CD14-positive monocyte (primary cell): Measurements from ENCODE around the gene FOXE3. TPM values are rescaled to one million over a fixed set of nuclear protein-coding genes. Genes with fewer than 3 reads are reported as not detected.

ENCODE experiments used
- DNase-seq, 3 donors: peaks; one replicate each; pipeline ENCODE4 v3.0.0-alpha.2; 2011 to 2022
- H2AFZ ChIP-seq: 2 replicates; pipeline ENCODE4 v1.6.0; 2012; ENCODE audit warnings: mild to moderate bottlenecking, low read depth, low read length, inconsistent platforms; ENCODE audit not compliant: insufficient read depth, poor library complexity, severe bottlenecking
- H3K27ac ChIP-seq, 2 donors: 1 replicate in 1 of 2; 2 replicates in 1 of 2; pipeline ENCODE4 v1.5.1; 2012 to 2013; ENCODE audit warnings: low read length in 2 of 2, control low read depth in 1 of 2, inconsistent platforms in 1 of 2, low read depth in 1 of 2, mild to moderate bottlenecking in 1 of 2
- H3K27me3 ChIP-seq, 2 donors: one replicate each; pipeline versions ENCODE4 v1.6.0 to v1.6.1; 2011 to 2013; ENCODE audit warnings: low read length in 2 of 2; ENCODE audit not compliant: control insufficient read depth in 2 of 2, insufficient read depth in 2 of 2
- H3K36me3 ChIP-seq, 2 donors: replicated peaks in 1 of 2; 1 replicate in 1 of 2; 2 replicates in 1 of 2; pipeline versions ENCODE4 v1.5.1 to v1.6.1; 2012 to 2013; ENCODE audit warnings: low read length in 2 of 2, control low read depth in 1 of 2, inconsistent platforms in 1 of 2, mild to moderate bottlenecking in 1 of 2; ENCODE audit not compliant: insufficient read depth in 2 of 2, control insufficient read depth in 1 of 2
- H3K4me1 ChIP-seq, 2 donors: 1 replicate in 1 of 2; 2 replicates in 1 of 2; pipeline versions ENCODE4 v1.5.1 to v1.6.1; 2012 to 2013; ENCODE audit warnings: low read length in 2 of 2, control low read depth in 1 of 2, inconsistent platforms in 1 of 2, mild to moderate bottlenecking in 1 of 2, moderate library complexity in 1 of 2; ENCODE audit not compliant: insufficient read depth in 2 of 2, control insufficient read depth in 1 of 2
- H3K4me2 ChIP-seq: replicated peaks from 2 replicates; pipeline ENCODE3; 2012; ENCODE audit warnings: low read length, moderate library complexity, mild to moderate bottlenecking; ENCODE audit not compliant: poor library complexity, severe bottlenecking; ENCODE audit errors: extremely low read depth
- H3K4me3 ChIP-seq, 3 experiments: fragments of 200-600 bp in 1 of 3; sonication (generic) in 1 of 3; replicated peaks in 1 of 3; 1 replicate in 2 of 3; 2 replicates in 1 of 3; pipeline ENCODE4 v1.5.1; 2011 to 2013; ENCODE audit warnings: low read length in 3 of 3, mild to moderate bottlenecking in 3 of 3, control low read depth in 2 of 3, low read depth in 2 of 3, inconsistent platforms in 1 of 3, moderate library complexity in 1 of 3
- H3K79me2 ChIP-seq: 2 replicates; pipeline ENCODE4 v1.6.0; 2012; ENCODE audit warnings: mild to moderate bottlenecking, control low read depth, inconsistent platforms, low read length, moderate library complexity; ENCODE audit not compliant: insufficient read depth
- H3K9ac ChIP-seq: 2 replicates; pipeline ENCODE4 v1.6.0; 2017; ENCODE audit warnings: low read length, mild to moderate bottlenecking; ENCODE audit not compliant: insufficient read depth, poor library complexity, severe bottlenecking
- H3K9me3 ChIP-seq, 2 donors: replicated peaks in 1 of 2; 1 replicate in 1 of 2; 2 replicates in 1 of 2; pipeline versions ENCODE4 v1.5.1 to v1.6.1; 2012 to 2013; ENCODE audit warnings: low read length in 2 of 2, control low read depth in 1 of 2; ENCODE audit not compliant: control insufficient read depth in 1 of 2, insufficient read depth in 1 of 2
- H4K20me1 ChIP-seq: 2 replicates; pipeline ENCODE4 v1.6.0; 2012; ENCODE audit warnings: mild to moderate bottlenecking, low read length, control low read depth, moderate library complexity; ENCODE audit not compliant: insufficient read depth
- H3K27ac Mint-ChIP-seq, 7 donors: one replicate each; pipeline ENCODE4 v1.8.0; 2020; ENCODE audit warnings: mild to moderate bottlenecking in 7 of 7, mixed read lengths in 7 of 7, moderate library complexity in 6 of 7, inconsistent platforms in 2 of 7
- H3K27me3 Mint-ChIP-seq, 3 donors: one replicate each; pipeline ENCODE4 v1.8.0; 2021 to 2022; ENCODE audit warnings: low read depth in 3 of 3, mild to moderate bottlenecking in 3 of 3, mixed read lengths in 3 of 3, moderate library complexity in 3 of 3, inconsistent platforms in 1 of 3
- H3K36me3 Mint-ChIP-seq, 2 donors: one replicate each; pipeline ENCODE4 v1.8.0; 2020; ENCODE audit warnings: mixed read lengths in 2 of 2, inconsistent platforms in 1 of 2, mild to moderate bottlenecking in 1 of 2
- H3K4me1 Mint-ChIP-seq: one replicate; pipeline ENCODE4 v1.8.0; 2020; ENCODE audit warnings: mild to moderate bottlenecking, mixed read lengths
- H3K4me3 Mint-ChIP-seq, 2 donors: one replicate each; pipeline ENCODE4 v1.8.0; 2020; ENCODE audit warnings: mild to moderate bottlenecking in 2 of 2, mixed read lengths in 2 of 2, moderate library complexity in 1 of 2
- H3K9me3 Mint-ChIP-seq, 7 donors: one replicate each; pipeline ENCODE4 v1.8.0; 2020 to 2022; ENCODE audit warnings: mixed read lengths in 7 of 7, mild to moderate bottlenecking in 6 of 7, moderate library complexity in 6 of 7, inconsistent platforms in 2 of 7
- CTCF ChIP-seq: fragments of 200-600 bp; IDR thresholded peaks from one replicate; pipeline ENCODE4 v1.8.0; 2022; ENCODE audit warnings: antibody characterized with exemption, mild to moderate bottlenecking
- WGBS: methylation state at CpG from one replicate; pipeline ENCODE4 v1.1.5; 2013; ENCODE audit warnings: missing lambda C conversion rate; ENCODE audit not compliant: insufficient coverage; 5-methylcytosine and 5-hydroxymethylcytosine counted together
- intact Hi-C, 2 donors: fragments of 100-400 bp; cut with micrococcal nuclease; formaldehyde crosslinking; loops; one replicate each; pipeline versions ENCODE4 v1.15.0 to v1.15.1; 2023
- polyA plus RNA-seq, 3 donors: library from polyadenylated mRNA; depleted of rRNA in 1 of 3; unstranded in 2 of 3; stranded (reverse) in 1 of 3; fragments of 300-500 nt in 2 of 3; fragments of >200 nt in 1 of 3; fragmentation: Illumina TruSeq in 2 of 3; gene quantifications; 1 replicate in 2 of 3; 2 replicates in 1 of 3; pipeline ENCODE4 v1.2.3, GENCODE V29; 2012 to 2021

FOXE3 gene
- polyA plus RNA-seq, 3 donors: not detected

- no peaks in the 10 kb centered on the region for H3K9me3 ChIP-seq
- no peak overlapping the region for H3K27ac ChIP-seq
- Mint-ChIP-seq H3K9me3 (no peaks in the 10 kb centered on the region), H3K4me3 (no peak overlapping the region), H3K27me3 (peaks cover 3 to 12% (median 9%) of the 10 kb centered on the region in 3 donors), H3K4me1 (no peaks in the 10 kb centered on the region), H3K36me3 (peaks cover 16 to 25% of the 10 kb centered on the region in 2 donors), H3K27ac (no peak overlapping the region)
- no peaks in the 10 kb centered on the region for H3K79me2 ChIP-seq
- peaks cover 0 to 2% of the 10 kb centered on the region in 2 donors for H3K27me3 ChIP-seq
- no peak overlapping the region for H2AFZ ChIP-seq
- no peak for TF ChIP-seq CTCF
- no peak for DNase-seq
- WGBS: 91% methylated on average over 3 of the region's 6 CpGs
- H3K36me3 ChIP-seq: peaks cover 7 to 27% of the 10 kb centered on the region in 2 donors
- H4K20me1 ChIP-seq: no peaks in the 10 kb centered on the region
- no peak overlapping the region for H3K4me3 ChIP-seq
- H3K9ac ChIP-seq: no peak overlapping the region
- H3K4me1 ChIP-seq: no peaks in the 10 kb centered on the region
- intact Hi-C loops: loop anchor here (5.0 kb wide), 2 partner anchors 327 to 342 kb away; no protein-coding TSS in a partner anchor
- no peak overlapping the region for H3K4me2 ChIP-seq
Measured at GRCh38 chr1:47385020-47385419, 31.1 kb upstream of the FOXE3 start.

GRCh38 chr1:47386268-47386667 lies 29.8 kb upstream of the FOXE3 start:
- Mint-ChIP-seq H3K27ac (no peak overlapping the region), H3K36me3 (peaks cover 8 to 13% of the 10 kb centered on the region in 2 donors), H3K9me3 (no peaks in the 10 kb centered on the region), H3K27me3 (peaks cover 3 to 12% (median 10%) of the 10 kb centered on the region in 3 donors), H3K4me3 (peak overlapping the region in 1 of 2 donors; percentile 7), H3K4me1 (no peaks in the 10 kb centered on the region)
- Histone ChIP-seq H3K9me3 (no peaks in the 10 kb centered on the region), H2AFZ (no peak overlapping the region), H3K4me2 (no peak overlapping the region), H3K36me3 (peaks cover 2 to 19% of the 10 kb centered on the region in 2 donors), H3K27me3 (peaks cover 0 to 2% of the 10 kb centered on the region in 2 donors), H3K4me3 (no peak overlapping the region), H3K9ac (no peak overlapping the region), H3K4me1 (no peaks in the 10 kb centered on the region), H4K20me1 (no peaks in the 10 kb centered on the region), H3K79me2 (no peaks in the 10 kb centered on the region), H3K27ac (no peak overlapping the region)
- 100% methylated on average over 1 of the region's 5 CpGs for WGBS
- intact Hi-C loops: loop anchor here (5.0 kb wide), 2 partner anchors 326 to 341 kb away; no protein-coding TSS in a partner anchor
- DNase-seq: no peak
- TF ChIP-seq CTCF: no peak
